K562 (cell line): ENCODE measurements around the gene PCBP4. TPM values are rescaled to one million over a fixed set of nuclear protein-coding genes. Genes with fewer than 3 reads are reported as not detected.

Experiments
- ATAC-seq: fragments of 200-7000 bp; cut with Tn5 transposase; 3 replicates; pipeline ENCODE4 v1.9.1; 2020; ENCODE audit warnings: moderate library complexity
- BruUV-seq: library from RNA; stranded (reverse); fragments of 400-500 nt; replicated peaks from 2 replicates; lab custom pipeline; 2021; lab: Mats Ljungman, UMichigan
- CTCF ChIA-PET: fragments of 300-600 bp; formaldehyde crosslinking; extraction: SDS; loops from one replicate; lab custom pipeline; 2021; ENCODE audit warnings: low intra/inter-chr PET ratio; lab: Yijun Ruan, JAX
- POLR2A ChIA-PET: fragments of 300-600, 350-650 bp; sonication (Branson Sonifier 250); formaldehyde crosslinking; extraction: SDS; loops from one replicate; lab custom pipeline; 2021; ENCODE audit warnings: antibody characterized with exemption, inconsistent platforms; lab: Yijun Ruan, JAX
- DNase-seq, 4 experiments: peaks; one replicate each; pipeline versions ENCODE4 v3.0.0 to v3.0.0-alpha.2; 2011 to 2018; ENCODE audit warnings: low spot score in 3 of 4, mixed read lengths in 3 of 4; ENCODE audit errors: extremely low read depth in 1 of 4
- FAIRE-seq: peaks from 2 replicates; lab custom pipeline; 2011; peaks lifted over from hg19 to GRCh38; lab: Jason Lieb, UNC
- H2AFZ ChIP-seq: 2 replicates; pipeline ENCODE4 v1.6.0; 2011; ENCODE audit warnings: low read depth, low read length, control low read depth, inconsistent platforms
- H3K27ac ChIP-seq: fragments of 200-600 bp; 3 replicates; pipeline ENCODE4 v1.8.0; 2011; ENCODE audit warnings: low read depth, mild to moderate bottlenecking, control low read depth, inconsistent platforms, low read length, moderate library complexity, mixed read lengths; ENCODE audit errors: extremely low read depth
- H3K27me3 ChIP-seq, 2 experiments: fragments of 300-600 bp in 1 of 2; 2 replicates in 1 of 2; 3 replicates in 1 of 2; pipeline versions ENCODE4 v1.6.0 to v1.8.0; 2011; ENCODE audit warnings: inconsistent platforms in 2 of 2, low read length in 2 of 2, mild to moderate bottlenecking in 1 of 2, mixed read lengths in 1 of 2, moderate library complexity in 1 of 2; ENCODE audit not compliant: control insufficient read depth in 2 of 2, insufficient read depth in 2 of 2
- H3K36me3 ChIP-seq: fragments of 300-600 bp; 3 replicates; pipeline ENCODE4 v1.8.0; 2011; ENCODE audit warnings: mild to moderate bottlenecking, low read length, inconsistent platforms; ENCODE audit not compliant: control insufficient read depth, insufficient read depth
- H3K4me1 ChIP-seq, 2 experiments: fragments of 200-600 bp in 1 of 2; replicated peaks in 1 of 2; 2 replicates in 1 of 2; 3 replicates in 1 of 2; pipeline versions ENCODE4 v1.5.1 to v1.8.0; 2011; ENCODE audit warnings: inconsistent platforms in 2 of 2, low read length in 2 of 2, mild to moderate bottlenecking in 1 of 2, mixed read lengths in 1 of 2, moderate library complexity in 1 of 2; ENCODE audit not compliant: control insufficient read depth in 2 of 2, insufficient read depth in 2 of 2
- H3K4me2 ChIP-seq: 2 replicates; pipeline ENCODE4 v1.6.1; 2011; ENCODE audit warnings: low read length, control low read depth, inconsistent platforms, mixed read lengths; ENCODE audit not compliant: insufficient read depth
- H3K4me3 ChIP-seq: fragments of 200-600 bp; sonication (generic), shearing (Covaris generic); 2 replicates; pipeline ENCODE4 v1.5.1; 2016; ENCODE audit warnings: control low read depth, inconsistent platforms
- H3K79me2 ChIP-seq: fragments of 200-600 bp; 3 replicates; pipeline ENCODE4 v1.8.0; 2011; ENCODE audit warnings: low read length, inconsistent platforms; ENCODE audit not compliant: control insufficient read depth, insufficient read depth
- H3K9ac ChIP-seq, 2 experiments: 2 replicates each; pipeline versions ENCODE4 v1.6.0 to v1.6.1; 2011; ENCODE audit warnings: low read depth in 2 of 2, low read length in 2 of 2, control low read depth in 1 of 2, inconsistent platforms in 1 of 2, mild to moderate bottlenecking in 1 of 2, mixed read lengths in 1 of 2; ENCODE audit not compliant: insufficient read depth in 1 of 2
- H3K9me1 ChIP-seq: one replicate; pipeline ENCODE4 v1.6.0; 2011; ENCODE audit warnings: inconsistent platforms, mild to moderate bottlenecking, low read length, moderate library complexity; ENCODE audit not compliant: control insufficient read depth, insufficient read depth
- H3K9me3 ChIP-seq: replicated peaks from 2 replicates; pipeline ENCODE4 v1.5.1; 2011; ENCODE audit warnings: low read depth, low read length, inconsistent platforms; ENCODE audit not compliant: control insufficient read depth, insufficient read depth
- H4K20me1 ChIP-seq: replicated peaks from 2 replicates; pipeline ENCODE4 v1.6.1; 2011; ENCODE audit warnings: low read length, inconsistent platforms, mixed read lengths; ENCODE audit not compliant: control insufficient read depth, insufficient read depth
- ASH1L ChIP-seq: fragments of 450-650 bp; IDR thresholded peaks from 2 replicates; pipeline ENCODE4 v1.6.1; 2018; ENCODE audit warnings: borderline replicate concordance, mild to moderate bottlenecking, low read depth; ENCODE audit not compliant: partially characterized antibody
- BCL6 ChIP-seq: fragments of 250-450 bp; sonication (Bioruptor Pico); IDR thresholded peaks from 2 replicates; pipeline ENCODE4 v1.4.0; 2020
- CBX1 ChIP-seq: sonication (generic); IDR thresholded peaks from 2 replicates; pipeline ENCODE4 v1.6.1; 2016; ENCODE audit warnings: antibody characterized with exemption, low read depth, mild to moderate bottlenecking
- COPS2 ChIP-seq: fragments of 450-650 bp; conservative IDR thresholded peaks from 2 replicates; pipeline ENCODE4 v1.6.1; 2016; ENCODE audit warnings: mild to moderate bottlenecking, moderate library complexity
- CSDE1 ChIP-seq, 2 experiments: fragments of 450-650 bp; IDR thresholded peaks; 2 replicates each; pipeline ENCODE4 v1.6.1; 2016; ENCODE audit warnings: mild to moderate bottlenecking in 1 of 2
- CTBP1 ChIP-seq: fragments of 450-650 bp; IDR thresholded peaks from 2 replicates; pipeline ENCODE4 v1.6.1; 2016; ENCODE audit warnings: borderline replicate concordance
- GATAD2A ChIP-seq: fragments of 450-650 bp; IDR thresholded peaks from 2 replicates; pipeline ENCODE4 v1.6.1; 2017
- GTF2F1 ChIP-seq: IDR thresholded peaks from 2 replicates; pipeline ENCODE4 v1.6.1; 2011; ENCODE audit warnings: low read depth, low read length, improper control_type of control experiment
- HNRNPK ChIP-seq: fragments of 200-400 bp; formaldehyde crosslinking; IDR thresholded peaks from one replicate; pipeline ENCODE4 v1.6.1; 2018; ENCODE audit warnings: mild to moderate bottlenecking, low read depth, low read length; ENCODE audit not compliant: poor library complexity, severe bottlenecking
- ILK ChIP-seq: fragments of 450-650 bp; IDR thresholded peaks from 2 replicates; pipeline ENCODE4 v1.6.1; 2016; ENCODE audit warnings: missing genetic modification characterization, low read depth, mild to moderate bottlenecking, missing compliant biosample characterization, moderate library complexity, borderline replicate concordance
- MTF1 ChIP-seq: fragments of 250-450 bp; sonication (Bioruptor Pico); IDR thresholded peaks from 2 replicates; pipeline ENCODE4 v1.9.0; 2021; ENCODE audit warnings: moderate library complexity, mild to moderate bottlenecking, inconsistent platforms, borderline replicate concordance
- NCOR1 ChIP-seq: fragments of 450-650 bp; IDR thresholded peaks from 2 replicates; pipeline ENCODE4 v1.6.1; 2016; ENCODE audit warnings: mild to moderate bottlenecking, moderate library complexity
- NFE2 ChIP-seq: IDR thresholded peaks from 2 replicates; pipeline ENCODE4 v1.6.1; 2014; ENCODE audit warnings: antibody characterized with exemption, low read depth
- PTBP1 ChIP-seq: fragments of 200-400 bp; formaldehyde crosslinking; IDR thresholded peaks from 2 replicates; pipeline ENCODE4 v1.6.1; 2017; ENCODE audit warnings: low read depth, low read length
- RBM15 ChIP-seq: fragments of 200-400 bp; formaldehyde crosslinking; IDR thresholded peaks from 2 replicates; pipeline ENCODE4 v1.6.1; 2018; ENCODE audit warnings: mild to moderate bottlenecking, low read length, moderate library complexity; ENCODE audit not compliant: insufficient read depth
- SAFB2 ChIP-seq: fragments of 200-400 bp; formaldehyde crosslinking; IDR thresholded peaks from 2 replicates; pipeline ENCODE4 v1.6.1; 2018; ENCODE audit warnings: borderline replicate concordance, low read length, low read depth, moderate library complexity; ENCODE audit not compliant: severe bottlenecking
- SLC30A9 ChIP-seq: fragments of 250-450 bp; sonication (Bioruptor Pico); IDR thresholded peaks from 2 replicates; pipeline ENCODE4 v1.8.0; 2022; ENCODE audit warnings: mild to moderate bottlenecking, moderate library complexity
- SMAD3 ChIP-seq: fragments of 450-650 bp; formaldehyde crosslinking; conservative IDR thresholded peaks from 2 replicates; pipeline ENCODE4 v1.4.0; 2020; ENCODE audit warnings: mild to moderate bottlenecking
- TAF7 ChIP-seq: fragments of 450-650 bp; IDR thresholded peaks from 2 replicates; pipeline ENCODE4 v1.6.1; 2016; ENCODE audit warnings: missing genetic modification characterization, missing compliant biosample characterization
- YY1 ChIP-seq, 3 experiments: IDR thresholded peaks; 2 replicates each; pipeline ENCODE4 v1.6.1; 2011; ENCODE audit warnings: low read length in 2 of 3, mild to moderate bottlenecking in 2 of 3, moderate library complexity in 2 of 3, borderline replicate concordance in 1 of 3, control low read depth in 1 of 3, low read depth in 1 of 3; ENCODE audit not compliant: insufficient read depth in 3 of 3, insufficient replicate concordance in 2 of 3, control insufficient read depth in 1 of 3, insufficient read length in 1 of 3; ENCODE audit errors: extremely low read depth in 1 of 3
- ZNF586 ChIP-seq: fragments of 450-650 bp; formaldehyde crosslinking; conservative IDR thresholded peaks from 2 replicates; pipeline ENCODE4 v1.4.0; 2020; ENCODE audit warnings: mild to moderate bottlenecking, moderate library complexity
- ZNF695 ChIP-seq: fragments of 450-650 bp; formaldehyde crosslinking; IDR thresholded peaks from 2 replicates; pipeline ENCODE4 v1.4.0; 2020; ENCODE audit warnings: mild to moderate bottlenecking, moderate library complexity
- WGBS: fragments of 100-300 bp; shearing (Covaris generic); methylation state at CpG from one replicate; pipeline ENCODE4 v1.1.6; 2016; ENCODE audit warnings: low coverage, mixed read lengths; ENCODE audit not compliant: insufficient coverage; ENCODE audit errors: missing lambda C conversion rate; 5-methylcytosine and 5-hydroxymethylcytosine counted together
- in situ Hi-C: fragments of 300-500 bp; cut with MboI; formaldehyde crosslinking; loops from 4 replicates; pipeline ENCODE4 v1.15.0; 2018; ENCODE audit warnings: inconsistent platforms, mixed read lengths
- intact Hi-C: fragments of 100-400 bp; cut with micrococcal nuclease; formaldehyde crosslinking; loops from 2 replicates; pipeline ENCODE4 v1.14.2; 2022
- polyA plus RNA-seq, 8 experiments: library from polyadenylated mRNA; depleted of rRNA in 4 of 8; stranded (reverse) in 5 of 8; unstranded in 3 of 8; fragments of >200 nt; fragmentation: Nextera tagmentation in 2 of 8; fragmentation: Illumina TruSeq in 1 of 8; extraction: Ambion mirVana in 2 of 8; extraction: Trizol in 1 of 8; gene quantifications; 2 replicates each; pipeline versions ENCODE4 v1.2.1 to v1.2.3, GENCODE V29; 2011 to 2014; ENCODE audit warnings: inconsistent platforms in 1 of 8, missing spikeins in 1 of 8
- total RNA-seq, 7 experiments: library from RNA; depleted of rRNA in 6 of 7; stranded (reverse); fragments of >200 nt in 6 of 7; fragmentation: Illumina TruSeq in 2 of 7; extraction: Trizol in 2 of 7; gene quantifications; 2 replicates each; pipeline versions ENCODE4 v1.2.1 to v1.2.3, GENCODE V29; 2011 to 2021; ENCODE audit warnings: low replicate concordance in 1 of 7

Gene PCBP4
- total and polyA plus RNA-seq, 9 of the 15 experiments (the other 6 are each of a cell fraction or from before 2014, with no cell fraction given) = 0.06 to 5.8 (median 2.6) TPM

DNA sequence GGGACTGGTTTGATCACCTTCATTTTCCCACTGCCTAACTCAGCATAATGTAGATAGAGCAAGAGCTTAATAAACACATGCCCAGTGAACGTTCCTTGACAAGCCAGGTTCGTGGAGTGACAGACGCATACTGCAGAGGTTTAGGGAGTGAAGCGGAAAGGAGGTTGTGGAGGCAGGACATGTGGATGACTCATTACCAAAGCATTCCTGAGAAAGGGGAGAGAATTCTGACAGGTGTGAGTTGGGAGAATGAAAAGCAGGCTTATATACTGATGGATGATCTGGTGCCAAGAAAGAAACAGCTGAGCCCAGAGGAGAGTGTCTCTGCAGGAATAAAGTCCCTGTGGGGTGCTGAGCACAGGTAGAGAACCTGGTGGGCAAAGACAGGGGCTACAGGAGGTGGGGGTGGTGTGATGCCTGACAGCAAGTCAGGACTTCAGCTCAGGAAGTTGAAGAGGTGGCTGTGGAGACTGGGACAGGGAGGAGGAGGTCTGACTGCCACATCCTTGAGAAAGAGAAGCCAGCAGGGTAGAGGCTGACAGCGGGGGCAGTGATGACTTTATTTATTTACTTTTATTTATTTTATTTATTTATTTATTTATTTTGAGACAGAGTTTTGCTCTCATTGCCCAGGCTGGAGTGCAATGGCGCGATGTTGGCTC is 30.8 kb upstream of the PCBP4 start:
- Histone ChIP-seq H3K4me3 (no peak overlapping the region), H2AFZ (0 out of 2 replicates have a peak overlapping the region, but pooled peaks have one; percentile 66), H3K9me1 (no peaks in the 10 kb centered on the region), H3K36me3 (peaks cover 22% of the 10 kb centered on the region), H3K4me1 (peaks cover 26 to 36% of the 10 kb centered on the region in 2 experiments), H3K79me2 (peaks cover 26% of the 10 kb centered on the region), H4K20me1 (peaks cover 6% of the 10 kb centered on the region; the same call in 1 of the 2 replicates), H3K27ac (no peak overlapping the region), H3K9ac (peak overlapping the region in 1 of 2 experiments; percentile 58; a peak in 1 of 4 replicates), H3K9me3 (0 out of 2 replicates have a peak, but pooled peaks cover 3% of the 10 kb centered on the region), H3K27me3 (no peaks in the 10 kb centered on the region), H3K4me2 (no peak overlapping the region)
- intact Hi-C loops = no loop called here
- FAIRE-seq (no peak), ATAC-seq (no peak), DNase-seq (peak in 1 of 4 experiments; percentile 5)
- ChIA-PET POLR2A (interaction anchor here (0.6 to 0.7 kb wide), 3 partner anchors 66 to 144 kb away, joined by 3 read pairs; no protein-coding TSS in a partner anchor), CTCF (no interaction called here)
- in situ Hi-C loops = no loop called here
- BruUV-seq = no TSS peak
- 46% methylated on average over 7 of the region's 7 CpGs for WGBS
- no peak for TF ChIP-seq ILK (tag)
- TF ChIP-seq YY1 (IDR thresholded peaks at IDR 0.05; ENCODE audit: borderline replicate concordance in 1 of 3, control insufficient read depth in 1 of 3, extremely low read depth in 1 of 3, insufficient read depth in 3 of 3, insufficient read length in 1 of 3, insufficient replicate concordance in 2 of 3, low read depth in 1 of 3, low read length in 2 of 3) = no peak
- TF ChIP-seq MTF1 = no peak
- no peak for TF ChIP-seq ZNF695 (CRISPR knock-in tag)
- TF ChIP-seq ASH1L = no peak
- no peak for TF ChIP-seq SMAD3 (CRISPR knock-in tag)
- TF ChIP-seq RBM15 = no peak
- TF ChIP-seq PTBP1 = no peak
- TF ChIP-seq GATAD2A = no peak
- no peak for TF ChIP-seq GTF2F1
- no peak for TF ChIP-seq CSDE1 (IDR thresholded peaks at IDR 0.05)
- no peak for TF ChIP-seq NFE2
- TF ChIP-seq NCOR1 = no peak
- TF ChIP-seq CBX1 = no peak
- TF ChIP-seq TAF7 (tag) = no peak
- TF ChIP-seq SAFB2 = no peak
- TF ChIP-seq HNRNPK = no peak
- no peak for TF ChIP-seq ZNF586 (CRISPR knock-in tag)
- TF ChIP-seq SLC30A9 (CRISPR knock-in tag) = no peak
- no peak for TF ChIP-seq BCL6 (CRISPR knock-in tag)
- no peak for TF ChIP-seq COPS2
- TF ChIP-seq CTBP1 = peak; percentile 31; the same call in 1 of the 2 replicates
